Fibroblast of lung (primary cell): ENCODE results near the gene FSTL3.

Experiments used
- CTCF ChIP-seq, 2 donors: IDR thresholded peaks in 1 of 2; conservative IDR thresholded peaks in 1 of 2; 1 replicate in 1 of 2; 2 replicates in 1 of 2; pipeline ENCODE4 v1.5.1; 2011 to 2012; ENCODE audit warnings: low read length in 2 of 2, control low read depth in 1 of 2, inconsistent platforms in 1 of 2, low read depth in 1 of 2, mild to moderate bottlenecking in 1 of 2
- EZH2 ChIP-seq: IDR thresholded peaks from 2 replicates; pipeline ENCODE4 v1.5.1; 2012; ENCODE audit warnings: low read length, control low read depth, mild to moderate bottlenecking; ENCODE audit errors: missing control alignments

GRCh38 chr19:722553-723101 is 46.4 kb downstream of the FSTL3 start:
- no peak for TF ChIP-seq EZH2
- TF ChIP-seq CTCF (conservative IDR thresholded peaks at IDR 0.05 in 1 of 2, IDR thresholded peaks at IDR 0.05 in 1 of 2; ENCODE audit: low read depth in 1 of 2, low read length in 2 of 2): no peak
